ENCODE data around the gene CNGA3.
"Not testable (repeated sequence)": the region's sequence is repeated elsewhere in the genome, so short reads cannot be mapped to it uniquely, and the experiment has no call there.

CNGA3 gene

DNA sequence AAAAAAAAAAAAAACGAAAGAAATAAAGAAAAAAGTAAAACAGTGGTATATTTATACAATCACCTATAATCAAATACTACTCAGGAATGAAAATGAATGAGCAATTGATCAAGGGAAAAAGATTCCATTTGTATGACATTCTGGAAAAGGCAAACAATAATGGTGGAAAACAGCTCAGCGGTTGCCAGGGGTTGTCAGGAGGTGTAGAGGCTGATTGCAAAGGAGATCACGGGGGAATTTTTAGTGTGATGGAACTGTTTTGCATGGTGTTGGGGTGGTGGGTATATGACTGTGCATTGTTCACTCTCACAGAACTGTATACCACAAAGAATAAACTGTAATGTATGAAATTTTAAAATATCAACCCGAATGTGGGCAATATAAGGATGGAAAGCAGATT, 52.9 kb downstream of the CNGA3 start:
- in situ Hi-C loops (cut with HindIII; ENCODE audit: low sequenced_read_pairs): loop anchor here (25.0 kb wide), 1 partner anchor 587 kb away; no protein-coding TSS in a partner anchor
- TF ChIP-seq, protein P1, sequence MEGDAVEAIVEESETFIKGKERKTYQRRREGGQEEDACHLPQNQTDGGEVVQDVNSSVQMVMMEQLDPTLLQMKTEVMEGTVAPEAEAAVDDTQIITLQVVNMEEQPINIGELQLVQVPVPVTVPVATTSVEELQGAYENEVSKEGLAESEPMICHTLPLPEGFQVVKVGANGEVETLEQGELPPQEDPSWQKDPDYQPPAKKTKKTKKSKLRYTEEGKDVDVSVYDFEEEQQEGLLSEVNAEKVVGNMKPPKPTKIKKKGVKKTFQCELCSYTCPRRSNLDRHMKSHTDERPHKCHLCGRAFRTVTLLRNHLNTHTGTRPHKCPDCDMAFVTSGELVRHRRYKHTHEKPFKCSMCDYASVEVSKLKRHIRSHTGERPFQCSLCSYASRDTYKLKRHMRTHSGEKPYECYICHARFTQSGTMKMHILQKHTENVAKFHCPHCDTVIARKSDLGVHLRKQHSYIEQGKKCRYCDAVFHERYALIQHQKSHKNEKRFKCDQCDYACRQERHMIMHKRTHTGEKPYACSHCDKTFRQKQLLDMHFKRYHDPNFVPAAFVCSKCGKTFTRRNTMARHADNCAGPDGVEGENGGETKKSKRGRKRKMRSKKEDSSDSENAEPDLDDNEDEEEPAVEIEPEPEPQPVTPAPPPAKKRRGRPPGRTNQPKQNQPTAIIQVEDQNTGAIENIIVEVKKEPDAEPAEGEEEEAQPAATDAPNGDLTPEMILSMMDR (IDR thresholded peaks at IDR 0.05; ENCODE audit: low read depth, low read length, missing control alignments): no peak
- no peak for DNase-seq (ENCODE audit: low read depth)
- no peak overlapping the region for H3K4me3 ChIP-seq (ENCODE audit: low read depth, low read length)

DNA sequence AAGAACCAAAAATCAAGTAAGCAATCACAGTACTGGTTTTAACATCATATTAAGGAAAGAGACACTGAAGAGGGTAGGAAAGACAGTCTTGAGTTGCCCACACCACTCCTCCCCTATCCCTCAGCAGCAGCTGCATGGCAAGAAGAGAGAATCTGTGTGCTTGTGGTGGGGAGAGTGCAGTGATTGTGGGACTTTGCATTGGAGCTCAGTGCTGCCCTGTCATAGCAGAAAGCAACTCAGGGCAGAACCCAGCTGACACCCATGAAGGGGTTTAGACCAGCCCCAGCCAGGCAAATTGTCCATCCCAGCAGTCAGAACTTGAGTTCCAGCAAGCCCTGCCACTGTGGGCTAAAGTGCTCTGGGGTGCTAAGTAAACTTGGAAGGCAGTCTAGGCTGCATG, 57.6 kb downstream of the CNGA3 start:
- TF ChIP-seq, protein P1 (IDR thresholded peaks at IDR 0.05; ENCODE audit: low read depth, low read length, missing control alignments): no peak
- in situ Hi-C loops (cut with HindIII; ENCODE audit: low sequenced_read_pairs): no loop called here
- no peak overlapping the region for H3K4me3 ChIP-seq (ENCODE audit: low read depth, low read length)
- DNase-seq (ENCODE audit: low read depth): no peak

DNA sequence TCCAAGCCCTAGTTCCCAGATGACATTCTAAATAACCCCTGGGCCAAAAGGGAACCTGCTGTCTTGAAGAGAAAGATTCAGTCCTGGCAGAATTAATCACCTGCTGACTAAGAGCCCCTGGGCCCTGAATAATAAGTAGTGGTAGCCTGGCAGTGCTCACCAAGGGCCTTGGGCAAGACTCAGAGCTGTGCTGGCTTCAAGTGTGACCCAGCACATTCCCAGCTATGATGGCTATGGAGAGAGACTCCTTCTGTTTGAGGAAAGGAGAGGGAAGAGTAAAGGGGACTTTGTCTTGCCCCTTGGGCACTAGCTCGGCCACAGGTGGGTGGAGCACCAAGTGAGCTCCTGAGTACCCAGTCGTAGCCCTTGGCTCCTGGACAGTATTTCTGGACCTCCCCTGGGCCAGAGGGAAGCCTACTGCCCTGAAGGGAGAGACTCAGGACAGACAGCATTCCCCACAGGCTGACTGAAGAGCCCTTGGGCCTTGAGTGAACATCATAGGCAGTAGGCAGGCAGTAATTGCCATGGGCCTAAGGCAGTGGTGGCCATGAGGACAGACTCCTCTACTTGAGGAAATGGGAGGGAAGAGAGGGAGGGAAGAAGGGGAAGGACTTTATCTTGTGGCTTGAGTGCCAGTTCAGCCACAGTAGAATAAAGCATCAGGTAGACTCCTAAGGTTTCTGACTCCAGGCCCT, 58.4 kb downstream of the CNGA3 start:
- TF ChIP-seq, protein P1 (IDR thresholded peaks at IDR 0.05; ENCODE audit: low read depth, low read length, missing control alignments): no peak
- H3K4me3 ChIP-seq (ENCODE audit: low read depth, low read length): no peak overlapping the region
- in situ Hi-C loops (cut with HindIII; ENCODE audit: low sequenced_read_pairs): no loop called here
- no peak for DNase-seq (ENCODE audit: low read depth)

DNA sequence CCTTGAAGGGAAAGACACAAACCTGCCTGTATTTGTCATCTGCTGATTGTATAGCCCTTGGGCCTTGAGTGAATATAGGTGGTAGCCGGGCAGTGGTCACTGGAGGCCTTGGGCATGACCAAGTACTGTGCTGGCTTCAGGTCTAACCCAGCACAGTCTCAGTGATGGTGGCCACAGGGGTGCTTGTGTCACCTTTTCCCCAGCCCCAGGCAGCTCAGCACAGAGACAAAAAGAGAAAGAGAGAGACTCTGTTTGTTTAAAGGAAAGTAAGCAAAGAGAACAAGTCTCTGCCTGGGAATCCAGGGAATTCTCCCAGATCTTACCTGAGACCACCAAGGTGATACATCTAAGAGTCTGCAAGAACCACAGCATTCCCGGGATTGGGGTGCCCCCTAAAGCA, 59.0 kb downstream of the CNGA3 start:
- no peak overlapping the region for H3K4me3 ChIP-seq (ENCODE audit: low read depth, low read length)
- TF ChIP-seq, protein P1 (IDR thresholded peaks at IDR 0.05; ENCODE audit: low read depth, low read length, missing control alignments): no peak
- in situ Hi-C loops (cut with HindIII; ENCODE audit: low sequenced_read_pairs): no loop called here
- DNase-seq (ENCODE audit: low read depth): no peak

DNA sequence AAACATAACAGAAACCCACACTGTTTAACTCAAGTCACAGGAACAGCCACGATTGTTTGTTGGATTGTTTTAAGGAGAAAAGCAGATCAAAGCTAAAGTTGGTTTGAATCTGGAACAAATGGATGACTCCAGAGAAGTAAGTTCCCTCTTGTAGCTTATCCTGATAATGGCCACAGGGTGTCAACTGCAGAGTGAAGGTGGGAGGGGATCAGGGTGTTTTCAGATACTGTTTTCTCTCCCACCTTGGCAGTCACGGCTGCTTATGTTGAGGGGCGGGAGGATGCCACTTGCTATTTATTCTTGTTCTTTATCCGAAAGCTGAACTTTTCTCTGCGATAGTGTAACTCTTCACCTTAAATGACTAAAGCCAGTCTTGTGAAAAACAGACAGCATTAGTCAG, 61.9 kb downstream of the CNGA3 start:
- no peak for DNase-seq (ENCODE audit: low read depth)
- TF ChIP-seq, protein P1 (IDR thresholded peaks at IDR 0.05; ENCODE audit: low read depth, low read length, missing control alignments): no peak
- in situ Hi-C loops (cut with HindIII; ENCODE audit: low sequenced_read_pairs): no loop called here
- no peak overlapping the region for H3K4me3 ChIP-seq (ENCODE audit: low read depth, low read length)

DNA sequence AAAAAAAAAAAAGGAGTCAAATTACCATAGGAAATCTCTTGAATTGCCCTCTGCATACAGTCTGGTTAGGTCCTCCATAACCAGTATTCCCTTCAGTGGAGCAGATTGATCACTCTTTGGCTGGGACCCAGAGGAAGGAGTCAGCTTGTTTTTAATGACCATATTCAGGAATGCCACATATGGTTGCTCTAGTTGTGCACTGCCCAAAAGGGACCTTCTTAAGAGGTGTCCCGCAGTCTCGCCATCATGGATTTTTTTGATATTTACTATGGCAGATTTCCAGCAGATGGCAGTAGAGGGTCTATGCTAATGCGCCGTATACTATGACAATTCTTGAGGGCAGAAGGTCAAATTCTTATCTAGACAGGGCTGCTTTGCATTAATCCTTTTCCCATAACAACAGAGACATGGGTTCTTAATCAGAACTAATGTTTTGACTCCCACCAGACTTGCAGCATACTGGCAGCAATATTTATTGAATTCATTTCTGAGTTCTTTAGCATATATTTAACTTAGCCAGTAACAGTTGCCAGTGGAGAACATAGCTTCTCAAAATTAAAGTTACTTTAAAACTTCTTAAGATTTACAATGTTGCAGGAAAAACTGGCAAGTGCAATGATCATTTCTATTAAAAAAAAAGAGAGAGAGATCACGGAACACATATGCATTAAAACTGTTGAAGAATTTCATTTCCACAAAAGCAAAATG, 66.6 kb downstream of the CNGA3 start:
- TF ChIP-seq, protein P1 (IDR thresholded peaks at IDR 0.05; ENCODE audit: low read depth, low read length, missing control alignments): peak; percentile 71
- H3K4me3 ChIP-seq (ENCODE audit: low read depth, low read length): no peak overlapping the region
- in situ Hi-C loops (cut with HindIII; ENCODE audit: low sequenced_read_pairs): no loop called here
- peak; percentile 12 for DNase-seq (ENCODE audit: low read depth)

DNA sequence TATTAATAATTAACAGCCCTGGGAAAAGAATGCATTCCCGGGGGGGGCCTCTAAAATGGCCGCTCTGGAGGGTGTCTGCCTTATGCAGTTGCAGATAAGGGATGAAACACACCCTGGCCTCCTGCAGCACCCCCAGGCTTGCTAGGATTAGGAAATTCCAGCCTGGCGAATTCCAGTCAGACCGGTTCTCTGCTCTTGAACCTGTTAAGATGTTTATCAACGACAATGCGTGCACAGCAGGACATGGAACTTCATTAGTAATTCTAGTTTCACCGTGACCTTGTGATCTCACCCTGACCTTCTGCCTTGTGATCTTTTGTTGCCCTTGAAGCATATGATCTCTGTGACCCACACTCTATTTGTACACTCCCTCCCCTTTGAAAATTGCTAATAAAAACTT, 68.0 kb downstream of the CNGA3 start:
- in situ Hi-C loops (cut with HindIII; ENCODE audit: low sequenced_read_pairs); H3K4me3 ChIP-seq (ENCODE audit: low read depth, low read length); DNase-seq (ENCODE audit: low read depth): not testable (repeated sequence)

DNA sequence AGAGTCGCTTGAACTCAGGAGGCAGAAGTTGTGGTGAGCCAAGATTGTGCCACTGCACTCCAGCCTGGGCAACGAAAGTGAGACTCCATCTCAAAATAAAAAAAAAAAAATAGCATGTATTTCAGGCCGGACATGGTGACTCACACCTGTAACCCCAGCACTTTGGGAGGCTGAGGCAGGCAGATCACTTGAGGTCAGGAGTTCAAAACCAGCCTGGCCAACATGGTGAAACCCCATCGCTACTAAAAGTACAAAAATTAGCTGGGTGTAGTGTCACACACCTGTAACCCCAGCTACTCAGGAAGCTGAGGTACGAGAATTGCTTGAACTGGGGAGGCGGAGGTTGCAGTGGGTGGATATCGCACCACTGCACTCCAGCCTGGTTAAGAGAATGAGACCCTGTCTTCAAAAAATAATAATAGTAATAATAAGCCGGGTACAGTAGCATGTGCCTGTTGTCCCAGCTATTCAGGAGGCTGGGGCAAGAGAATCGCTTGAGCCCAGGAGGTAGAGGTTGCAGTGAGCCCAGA, 69.5 kb downstream of the CNGA3 start:
- H3K4me3 ChIP-seq (ENCODE audit: low read depth, low read length); in situ Hi-C loops (cut with HindIII; ENCODE audit: low sequenced_read_pairs); DNase-seq (ENCODE audit: low read depth): not testable (repeated sequence)
